ENCODE data around the gene BAD. TPM values are rescaled to one million over a fixed set of nuclear protein-coding genes. Genes with fewer than 3 reads are reported as not detected.

BAD gene
- total RNA-seq, 1 experiment from 2014 or later: 34.7 TPM

DNA sequence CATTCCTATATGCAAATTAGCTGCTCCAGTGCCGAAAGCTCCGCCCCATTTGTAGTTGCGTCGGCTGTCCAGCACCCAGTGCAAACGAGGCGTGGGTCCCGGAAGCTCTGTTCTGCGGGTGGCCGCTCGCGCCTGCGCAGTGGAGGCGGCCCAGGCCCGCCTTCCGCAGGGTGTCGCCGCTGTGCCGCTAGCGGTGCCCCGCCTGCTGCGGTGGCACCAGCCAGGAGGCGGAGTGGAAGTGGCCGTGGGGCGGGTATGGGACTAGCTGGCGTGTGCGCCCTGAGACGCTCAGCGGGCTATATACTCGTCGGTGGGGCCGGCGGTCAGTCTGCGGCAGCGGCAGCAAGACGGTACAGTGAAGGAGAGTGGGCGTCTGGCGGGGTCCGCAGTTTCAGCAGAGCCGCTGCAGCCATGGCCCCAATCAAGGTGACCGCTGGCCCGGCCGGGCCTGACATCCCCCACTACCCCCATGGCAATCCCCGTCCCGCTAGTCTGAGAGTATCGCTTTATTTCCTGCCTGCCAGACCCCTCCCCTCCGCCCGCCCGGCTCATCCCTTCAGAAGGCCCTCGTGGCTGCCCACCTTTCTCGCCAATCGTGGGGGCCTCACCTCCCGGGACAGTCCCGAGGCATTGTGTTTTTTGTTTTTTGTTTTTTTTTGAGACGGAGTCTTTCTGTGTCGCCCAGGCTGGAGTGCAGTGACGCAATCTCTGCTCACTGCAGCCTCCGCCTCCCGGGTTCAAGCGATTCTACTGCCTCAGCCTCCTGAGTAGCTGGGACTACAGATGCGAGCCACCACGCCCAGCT is 33.7 kb upstream of the BAD start, which contains the start of gene PRDX5:
PRDX5 (plus strand) TSS at position 161 of the 805 bp plus-strand sequence; CDS start at position 256, 95 bp downstream.
- peak; percentile 71 for ATAC-seq
- Mint-ChIP-seq H3K36me3 (peaks cover 27% of the 10 kb centered on the region), H3K4me1 (peaks cover 17% of the 10 kb centered on the region), H3K9me3 (no peaks in the 10 kb centered on the region), H3K4me3 (peak within 1 kb of the TSS; percentile 90), H3K27ac (peak within 1 kb of the TSS; percentile 99), H3K27me3 (ENCODE audit: low read depth) (no peaks in the 10 kb centered on the region)
- DNase-seq (ENCODE audit: low spot score): peak; percentile 90
- TF ChIP-seq SP1 (CRISPR knock-in tag; conservative IDR thresholded peaks at IDR 0.05) (peak; percentile 64; the same call in 1 of the 2 replicates), TCF7 (CRISPR knock-in tag; IDR thresholded peaks at IDR 0.05; ENCODE audit: low read depth) (0 out of 2 replicates have a peak, but pooled peaks have one; percentile 46), NFE2L1 (CRISPR knock-in tag; IDR thresholded peaks at IDR 0.05) (0 out of 2 replicates have a peak, but pooled peaks have one; percentile 12), KAT7 (CRISPR knock-in tag; IDR thresholded peaks at IDR 0.05; ENCODE audit: borderline replicate concordance) (0 out of 2 replicates have a peak, but pooled peaks have one; percentile 15), MYBL2 (CRISPR knock-in tag; IDR thresholded peaks at IDR 0.05) (peak; percentile 70; the same call in 1 of the 2 replicates), ETV6 (CRISPR knock-in tag; IDR thresholded peaks at IDR 0.05) (no peak), JUN (CRISPR knock-in tag; IDR thresholded peaks at IDR 0.05) (no peak), ZNF416 (CRISPR knock-in tag; IDR thresholded peaks at IDR 0.05) (peak; percentile 8; the same call in 1 of the 2 replicates), RORB (CRISPR knock-in tag; IDR thresholded peaks at IDR 0.05) (no peak), FOXJ3 (CRISPR knock-in tag; IDR thresholded peaks at IDR 0.05; ENCODE audit: borderline replicate concordance) (no peak), FOXP1 (CRISPR knock-in tag; IDR thresholded peaks at IDR 0.05; ENCODE audit: borderline replicate concordance) (peak; percentile 88), ZNF671 (CRISPR knock-in tag; IDR thresholded peaks at IDR 0.05) (no peak), SMAD3 (CRISPR knock-in tag; IDR thresholded peaks at IDR 0.05; ENCODE audit: borderline replicate concordance) (peak; percentile 70), CBFB (CRISPR knock-in tag; IDR thresholded peaks at IDR 0.05; ENCODE audit: low read depth) (no peak)
- TF ChIP-seq, protein P1, sequence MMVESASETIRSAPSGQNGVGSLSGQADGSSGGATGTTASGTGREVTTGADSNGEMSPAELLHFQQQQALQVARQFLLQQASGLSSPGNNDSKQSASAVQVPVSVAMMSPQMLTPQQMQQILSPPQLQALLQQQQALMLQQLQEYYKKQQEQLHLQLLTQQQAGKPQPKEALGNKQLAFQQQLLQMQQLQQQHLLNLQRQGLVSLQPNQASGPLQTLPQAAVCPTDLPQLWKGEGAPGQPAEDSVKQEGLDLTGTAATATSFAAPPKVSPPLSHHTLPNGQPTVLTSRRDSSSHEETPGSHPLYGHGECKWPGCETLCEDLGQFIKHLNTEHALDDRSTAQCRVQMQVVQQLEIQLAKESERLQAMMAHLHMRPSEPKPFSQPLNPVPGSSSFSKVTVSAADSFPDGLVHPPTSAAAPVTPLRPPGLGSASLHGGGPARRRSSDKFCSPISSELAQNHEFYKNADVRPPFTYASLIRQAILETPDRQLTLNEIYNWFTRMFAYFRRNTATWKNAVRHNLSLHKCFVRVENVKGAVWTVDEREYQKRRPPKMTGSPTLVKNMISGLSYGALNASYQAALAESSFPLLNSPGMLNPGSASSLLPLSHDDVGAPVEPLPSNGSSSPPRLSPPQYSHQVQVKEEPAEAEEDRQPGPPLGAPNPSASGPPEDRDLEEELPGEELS (CRISPR knock-in tag; IDR thresholded peaks at IDR 0.05): peak; percentile 64; the same call in 1 of the 2 replicates
- TF ChIP-seq, protein P2, sequence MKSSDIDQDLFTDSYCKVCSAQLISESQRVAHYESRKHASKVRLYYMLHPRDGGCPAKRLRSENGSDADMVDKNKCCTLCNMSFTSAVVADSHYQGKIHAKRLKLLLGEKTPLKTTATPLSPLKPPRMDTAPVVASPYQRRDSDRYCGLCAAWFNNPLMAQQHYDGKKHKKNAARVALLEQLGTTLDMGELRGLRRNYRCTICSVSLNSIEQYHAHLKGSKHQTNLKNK (CRISPR knock-in tag; IDR thresholded peaks at IDR 0.05): no peak
- TF ChIP-seq, protein P3, sequence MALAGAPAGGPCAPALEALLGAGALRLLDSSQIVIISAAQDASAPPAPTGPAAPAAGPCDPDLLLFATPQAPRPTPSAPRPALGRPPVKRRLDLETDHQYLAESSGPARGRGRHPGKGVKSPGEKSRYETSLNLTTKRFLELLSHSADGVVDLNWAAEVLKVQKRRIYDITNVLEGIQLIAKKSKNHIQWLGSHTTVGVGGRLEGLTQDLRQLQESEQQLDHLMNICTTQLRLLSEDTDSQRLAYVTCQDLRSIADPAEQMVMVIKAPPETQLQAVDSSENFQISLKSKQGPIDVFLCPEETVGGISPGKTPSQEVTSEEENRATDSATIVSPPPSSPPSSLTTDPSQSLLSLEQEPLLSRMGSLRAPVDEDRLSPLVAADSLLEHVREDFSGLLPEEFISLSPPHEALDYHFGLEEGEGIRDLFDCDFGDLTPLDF (CRISPR knock-in tag; IDR thresholded peaks at IDR 0.05): 0 out of 2 replicates have a peak, but pooled peaks have one; percentile 22
- TF ChIP-seq, protein P4, sequence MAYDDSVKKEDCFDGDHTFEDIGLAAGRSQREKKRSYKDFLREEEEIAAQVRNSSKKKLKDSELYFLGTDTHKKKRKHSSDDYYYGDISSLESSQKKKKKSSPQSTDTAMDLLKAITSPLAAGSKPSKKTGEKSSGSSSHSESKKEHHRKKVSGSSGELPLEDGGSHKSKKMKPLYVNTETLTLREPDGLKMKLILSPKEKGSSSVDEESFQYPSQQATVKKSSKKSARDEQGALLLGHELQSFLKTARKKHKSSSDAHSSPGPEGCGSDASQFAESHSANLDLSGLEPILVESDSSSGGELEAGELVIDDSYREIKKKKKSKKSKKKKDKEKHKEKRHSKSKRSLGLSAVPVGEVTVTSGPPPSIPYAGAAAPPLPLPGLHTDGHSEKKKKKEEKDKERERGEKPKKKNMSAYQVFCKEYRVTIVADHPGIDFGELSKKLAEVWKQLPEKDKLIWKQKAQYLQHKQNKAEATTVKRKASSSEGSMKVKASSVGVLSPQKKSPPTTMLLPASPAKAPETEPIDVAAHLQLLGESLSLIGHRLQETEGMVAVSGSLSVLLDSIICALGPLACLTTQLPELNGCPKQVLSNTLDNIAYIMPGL (CRISPR knock-in tag; IDR thresholded peaks at IDR 0.05): 0 out of 2 replicates have a peak, but pooled peaks have one; percentile 35
- TF ChIP-seq, protein P5, sequence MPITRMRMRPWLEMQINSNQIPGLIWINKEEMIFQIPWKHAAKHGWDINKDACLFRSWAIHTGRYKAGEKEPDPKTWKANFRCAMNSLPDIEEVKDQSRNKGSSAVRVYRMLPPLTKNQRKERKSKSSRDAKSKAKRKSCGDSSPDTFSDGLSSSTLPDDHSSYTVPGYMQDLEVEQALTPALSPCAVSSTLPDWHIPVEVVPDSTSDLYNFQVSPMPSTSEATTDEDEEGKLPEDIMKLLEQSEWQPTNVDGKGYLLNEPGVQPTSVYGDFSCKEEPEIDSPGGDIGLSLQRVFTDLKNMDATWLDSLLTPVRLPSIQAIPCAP (CRISPR knock-in tag; IDR thresholded peaks at IDR 0.05): no peak
- TF ChIP-seq, protein P6, sequence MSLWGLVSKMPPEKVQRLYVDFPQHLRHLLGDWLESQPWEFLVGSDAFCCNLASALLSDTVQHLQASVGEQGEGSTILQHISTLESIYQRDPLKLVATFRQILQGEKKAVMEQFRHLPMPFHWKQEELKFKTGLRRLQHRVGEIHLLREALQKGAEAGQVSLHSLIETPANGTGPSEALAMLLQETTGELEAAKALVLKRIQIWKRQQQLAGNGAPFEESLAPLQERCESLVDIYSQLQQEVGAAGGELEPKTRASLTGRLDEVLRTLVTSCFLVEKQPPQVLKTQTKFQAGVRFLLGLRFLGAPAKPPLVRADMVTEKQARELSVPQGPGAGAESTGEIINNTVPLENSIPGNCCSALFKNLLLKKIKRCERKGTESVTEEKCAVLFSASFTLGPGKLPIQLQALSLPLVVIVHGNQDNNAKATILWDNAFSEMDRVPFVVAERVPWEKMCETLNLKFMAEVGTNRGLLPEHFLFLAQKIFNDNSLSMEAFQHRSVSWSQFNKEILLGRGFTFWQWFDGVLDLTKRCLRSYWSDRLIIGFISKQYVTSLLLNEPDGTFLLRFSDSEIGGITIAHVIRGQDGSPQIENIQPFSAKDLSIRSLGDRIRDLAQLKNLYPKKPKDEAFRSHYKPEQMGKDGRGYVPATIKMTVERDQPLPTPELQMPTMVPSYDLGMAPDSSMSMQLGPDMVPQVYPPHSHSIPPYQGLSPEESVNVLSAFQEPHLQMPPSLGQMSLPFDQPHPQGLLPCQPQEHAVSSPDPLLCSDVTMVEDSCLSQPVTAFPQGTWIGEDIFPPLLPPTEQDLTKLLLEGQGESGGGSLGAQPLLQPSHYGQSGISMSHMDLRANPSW (CRISPR knock-in tag; conservative IDR thresholded peaks at IDR 0.05; ENCODE audit: low read depth): no peak
- TF ChIP-seq, protein P7, sequence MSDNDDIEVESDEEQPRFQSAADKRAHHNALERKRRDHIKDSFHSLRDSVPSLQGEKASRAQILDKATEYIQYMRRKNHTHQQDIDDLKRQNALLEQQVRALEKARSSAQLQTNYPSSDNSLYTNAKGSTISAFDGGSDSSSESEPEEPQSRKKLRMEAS (CRISPR knock-in tag; IDR thresholded peaks at IDR 0.05): no peak
- POLR2A ChIA-PET: interaction anchor here (0.5 to 3.0 kb wide), 17 partner anchors 13 to 656 kb away, joined by 3 to 25 read pairs (median 6); partner anchors contain the start of genes CATSPERZ, DNAJC4, ESRRA and FKBP2
- CTCF ChIA-PET: interaction anchor here (0.7 to 3.8 kb wide), 38 partner anchors 9 to 339 kb away, joined by 3 to 173 read pairs (median 5); partner anchors contain the start of genes BAD, CATSPERZ, CCDC88B and ESRRA
